Stimulated activated CD8-positive, alpha-beta memory T cell treated with anti-CD3 and anti-CD28 coated beads, Interleukin-7, amount 100 ng/mL, for 24 hours (primary cell): ENCODE data around the gene QRICH2.
"Not testable (repeated sequence)": the region's sequence is repeated elsewhere in the genome, so short reads cannot be mapped to it uniquely, and the experiment has no call there.

Source experiments
- DNase-seq: peaks from one replicate; pipeline ENCODE4 v3.0.0-alpha.2; 2020; ENCODE audit warnings: low read depth

QRICH2 gene

DNA sequence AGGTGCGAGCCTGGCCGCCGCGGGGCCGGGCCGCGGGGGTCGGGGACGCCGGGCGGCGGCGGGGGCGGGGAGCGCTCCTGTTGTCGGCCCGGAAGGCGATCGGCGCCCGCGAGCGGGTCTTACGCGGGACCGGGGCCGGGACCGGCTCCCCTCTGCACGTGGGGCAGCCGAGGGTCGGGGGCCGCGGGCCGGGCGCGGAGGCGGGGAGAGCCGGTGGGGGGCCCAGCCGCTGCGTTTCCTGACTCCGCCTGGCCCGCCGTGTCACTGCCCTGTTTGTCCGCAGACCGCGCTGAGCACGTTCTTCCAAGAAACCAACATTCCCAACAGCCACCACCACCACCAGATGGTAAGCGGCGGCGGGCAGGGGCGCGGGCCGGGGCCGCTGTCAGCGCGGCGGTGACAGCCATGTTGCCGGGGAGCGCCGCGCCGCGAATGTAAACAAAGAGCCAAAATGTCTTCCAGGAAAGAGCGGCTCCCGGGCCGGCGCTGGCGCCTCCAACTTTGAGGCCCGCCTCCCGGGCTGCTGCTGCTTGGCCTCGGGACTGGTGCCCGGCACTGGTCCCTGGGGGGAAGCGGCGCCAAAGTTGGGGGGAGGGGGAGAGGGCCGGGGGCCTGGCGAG lies 42.3 kb downstream of the QRICH2 start:
- no peak for DNase-seq

DNA sequence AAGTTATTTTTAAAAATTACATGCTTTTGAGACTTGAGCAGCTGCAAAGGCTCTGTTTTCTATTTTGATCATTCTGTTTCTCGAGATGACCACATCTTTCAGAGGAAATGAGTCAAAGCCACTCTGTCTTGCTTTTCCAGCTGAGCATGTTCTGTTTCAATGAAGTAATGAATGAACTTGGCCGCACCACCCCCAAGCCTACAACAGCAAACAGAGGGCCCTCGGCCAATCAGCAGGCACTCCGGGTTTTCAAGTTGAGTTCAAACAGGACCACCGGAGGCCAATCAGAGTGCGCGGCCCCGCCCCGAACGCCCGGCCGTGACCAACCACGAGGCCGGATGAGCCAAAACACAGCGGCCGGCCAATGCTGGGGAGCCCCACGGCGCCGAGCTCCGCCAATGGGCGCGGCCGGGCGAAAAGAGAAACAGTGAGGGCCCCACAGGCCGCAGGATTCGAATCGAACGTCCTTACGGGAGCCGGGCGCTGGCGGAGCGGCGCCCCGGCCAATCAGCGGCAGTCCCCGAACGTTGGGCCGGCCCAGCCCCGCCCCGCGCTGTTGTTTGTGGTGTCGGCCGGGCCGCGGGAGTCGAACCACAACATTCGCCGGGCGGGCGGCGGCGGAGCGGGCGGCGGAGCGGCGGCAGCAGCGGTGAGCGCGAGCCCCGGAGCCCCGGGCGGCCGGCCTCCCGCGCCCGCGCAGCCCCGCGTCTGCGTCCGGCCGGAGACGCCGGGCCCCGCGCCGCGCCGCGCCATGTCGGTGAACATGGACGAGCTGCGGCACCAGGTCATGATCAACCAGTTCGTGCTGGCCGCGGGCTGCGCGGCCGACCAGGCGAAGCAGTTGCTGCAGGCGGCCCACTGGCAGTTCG lies 43.1 kb downstream of the QRICH2 start, which contains the start of gene UBALD2:
TSS of gene UBALD2 (plus strand) at position 594 of the 869 bp plus-strand sequence. CDS start at position 752, 158 bp downstream.
- DNase-seq = peak; percentile 96

DNA sequence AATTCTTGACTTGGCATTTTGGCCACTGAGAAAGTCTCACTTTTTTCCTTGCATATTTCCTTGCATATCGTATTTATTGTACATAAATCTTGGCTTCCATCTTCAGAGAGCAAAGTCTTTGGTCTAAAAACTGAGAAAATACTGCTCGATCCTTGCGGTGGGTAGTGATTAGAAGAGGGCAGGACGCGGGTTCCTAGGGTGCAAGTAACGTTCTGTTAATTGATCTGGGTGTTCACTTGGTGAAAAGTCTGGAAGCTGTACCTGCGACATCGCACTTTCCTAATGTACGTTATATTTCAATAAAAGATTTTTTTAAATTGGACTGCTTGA lies 43.7 kb downstream of the QRICH2 start:
- DNase-seq = no peak

DNA sequence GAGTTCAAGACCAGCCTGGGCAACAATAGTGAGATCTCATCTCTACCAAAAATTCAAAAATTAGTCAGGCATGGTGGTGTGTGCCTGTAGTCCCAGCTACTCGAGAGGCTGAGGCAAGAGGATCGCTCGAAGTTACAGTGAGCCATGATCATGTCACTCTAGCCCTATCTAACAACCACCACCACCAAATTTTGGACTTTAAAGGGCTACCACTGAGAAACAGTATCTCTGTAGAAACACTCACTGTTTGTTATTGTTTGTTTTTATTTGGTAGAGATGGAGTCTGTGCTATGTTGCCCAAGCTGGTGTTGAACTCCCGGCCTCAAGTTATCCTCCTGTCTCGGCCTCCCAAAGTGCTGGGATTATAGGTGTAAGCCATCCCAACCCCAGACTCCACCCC lies 44.2 kb downstream of the QRICH2 start:
- no peak for DNase-seq

DNA sequence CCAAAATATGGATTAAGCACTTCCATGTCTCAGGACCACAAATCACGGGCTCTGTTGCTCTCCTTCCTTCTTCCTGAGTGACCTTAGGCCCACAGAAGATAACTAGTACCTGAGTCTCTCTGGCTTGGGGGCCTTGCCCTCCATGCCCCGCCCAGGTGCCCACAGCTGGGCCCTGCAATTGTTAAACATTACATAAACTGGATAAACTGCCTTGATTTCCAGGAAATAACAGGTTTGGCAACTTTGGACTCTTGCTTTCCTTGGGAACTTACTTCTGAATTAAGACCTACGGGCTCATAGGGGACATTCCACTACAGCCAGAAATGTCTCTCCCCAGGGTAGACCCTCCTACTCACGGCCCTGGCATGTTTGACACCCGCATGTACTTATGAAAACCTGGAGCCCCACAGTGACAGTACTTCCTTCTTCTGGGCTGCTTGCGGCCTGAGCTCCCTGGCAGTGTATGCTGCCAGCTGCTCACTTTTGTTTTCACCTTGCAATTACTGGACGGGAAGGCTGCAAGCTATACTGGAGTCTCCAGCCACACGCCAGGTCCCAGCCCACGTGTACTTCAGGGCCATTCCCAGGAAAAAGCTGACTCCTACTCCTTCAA lies 45.2 kb downstream of the QRICH2 start:
- DNase-seq = no peak

DNA sequence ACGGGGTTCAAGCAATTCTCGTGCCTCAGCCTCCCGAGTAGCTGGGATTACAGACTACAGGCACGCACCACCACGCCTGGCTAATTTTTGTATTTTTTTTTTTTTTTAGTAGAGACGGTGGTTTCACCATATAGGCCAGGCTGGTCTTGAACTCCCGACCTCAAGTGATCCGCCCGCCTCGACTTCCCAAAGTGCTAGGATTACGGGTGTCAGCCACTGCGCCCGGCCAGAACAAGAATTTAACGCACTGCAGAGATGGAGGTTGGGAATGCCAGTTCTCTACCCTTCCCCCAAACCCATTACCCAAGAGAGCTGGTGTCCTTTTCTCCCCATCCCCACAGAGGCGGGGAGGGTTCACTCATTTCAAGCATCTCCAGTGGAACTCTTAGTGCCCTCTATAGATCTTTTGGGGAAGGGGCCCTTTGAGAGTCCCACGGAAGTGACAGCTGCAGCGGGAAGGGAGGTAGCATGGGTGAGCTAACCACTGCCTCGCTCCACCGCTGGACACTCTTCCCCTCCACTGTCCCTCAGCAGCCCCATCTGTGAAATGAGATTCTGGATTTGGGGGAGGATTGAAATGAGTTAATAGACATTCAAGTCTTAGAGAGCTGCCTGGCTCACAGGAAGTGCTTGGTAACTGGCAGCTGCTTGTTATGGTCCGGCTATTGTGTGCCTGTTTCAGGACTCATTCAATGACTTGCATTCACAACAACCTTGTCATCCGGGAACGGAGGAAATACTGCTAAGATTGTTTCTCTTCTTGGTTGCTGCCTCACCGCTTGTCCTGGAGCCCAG lies 46.5 kb downstream of the QRICH2 start:
- no peak for DNase-seq

DNA sequence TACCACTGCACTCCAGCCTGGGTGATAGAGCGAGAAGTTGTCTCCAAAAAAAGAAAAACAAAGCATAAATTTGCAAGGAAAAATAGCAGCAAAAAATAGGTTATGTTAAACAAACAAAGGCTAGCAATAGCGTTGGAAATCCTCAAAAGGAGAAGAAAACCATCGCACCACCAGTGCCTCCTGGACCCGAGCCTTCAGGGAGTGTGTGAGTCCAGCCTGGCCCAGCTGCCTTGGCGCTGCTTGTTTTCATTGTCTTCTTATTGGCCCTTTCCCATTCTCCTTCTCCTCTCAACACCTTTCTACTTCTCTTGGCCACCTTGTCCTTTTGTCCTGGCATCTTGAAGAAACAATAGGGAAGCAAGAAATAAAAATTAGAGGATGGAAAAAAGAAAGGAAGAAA lies 47.4 kb downstream of the QRICH2 start:
- no peak for DNase-seq

DNA sequence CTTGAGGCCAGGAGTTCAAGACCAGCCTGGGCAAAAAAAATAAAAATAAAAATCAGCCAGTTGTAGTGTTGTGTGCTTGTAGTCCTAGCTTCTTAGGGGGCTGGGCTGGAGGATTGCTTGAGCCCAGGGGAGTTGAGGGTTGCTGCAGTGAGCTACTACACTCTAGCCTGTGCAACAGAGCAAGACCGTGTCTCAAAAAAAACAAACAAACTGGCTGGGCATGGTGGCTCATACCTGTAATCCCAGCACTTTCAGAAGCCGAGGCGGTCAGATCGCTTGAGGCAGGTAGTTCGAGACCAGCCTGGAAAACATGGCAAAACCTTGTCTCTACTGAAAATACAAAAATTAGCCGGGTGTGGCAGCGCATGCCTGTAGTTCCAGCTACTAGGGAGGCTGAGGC lies 47.9 kb downstream of the QRICH2 start:
- no peak for DNase-seq

DNA sequence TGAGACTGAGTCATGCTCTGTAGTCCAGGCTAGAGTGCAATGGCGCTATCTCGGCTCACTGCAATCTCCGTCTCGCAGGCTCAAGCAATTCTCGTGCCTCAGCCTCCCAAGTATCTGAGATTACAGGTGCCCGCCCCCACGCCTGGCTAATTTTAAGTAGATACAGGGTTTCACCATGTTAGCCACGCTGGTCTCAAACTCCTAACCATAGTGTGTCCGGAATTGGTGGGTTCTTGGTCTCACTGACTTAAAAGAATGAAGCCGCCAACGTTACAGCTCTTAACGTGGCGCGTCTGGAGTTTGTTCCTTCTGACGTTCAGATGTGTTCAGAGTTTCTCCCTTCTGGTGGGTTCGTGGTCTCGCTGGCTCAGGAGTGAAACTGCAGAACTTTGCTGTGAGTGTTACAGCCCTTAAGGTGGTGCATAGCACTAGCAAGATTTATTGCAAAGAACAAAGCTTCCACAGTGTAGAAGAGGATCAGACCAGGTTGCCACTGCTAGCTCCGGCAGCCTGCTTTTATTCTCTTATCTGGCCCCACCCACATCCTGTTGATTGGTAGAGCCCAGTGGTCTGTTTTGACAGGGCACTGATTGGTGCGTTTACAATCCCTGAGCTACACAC lies 51.5 kb downstream of the QRICH2 start:
- not testable (repeated sequence) for DNase-seq

DNA sequence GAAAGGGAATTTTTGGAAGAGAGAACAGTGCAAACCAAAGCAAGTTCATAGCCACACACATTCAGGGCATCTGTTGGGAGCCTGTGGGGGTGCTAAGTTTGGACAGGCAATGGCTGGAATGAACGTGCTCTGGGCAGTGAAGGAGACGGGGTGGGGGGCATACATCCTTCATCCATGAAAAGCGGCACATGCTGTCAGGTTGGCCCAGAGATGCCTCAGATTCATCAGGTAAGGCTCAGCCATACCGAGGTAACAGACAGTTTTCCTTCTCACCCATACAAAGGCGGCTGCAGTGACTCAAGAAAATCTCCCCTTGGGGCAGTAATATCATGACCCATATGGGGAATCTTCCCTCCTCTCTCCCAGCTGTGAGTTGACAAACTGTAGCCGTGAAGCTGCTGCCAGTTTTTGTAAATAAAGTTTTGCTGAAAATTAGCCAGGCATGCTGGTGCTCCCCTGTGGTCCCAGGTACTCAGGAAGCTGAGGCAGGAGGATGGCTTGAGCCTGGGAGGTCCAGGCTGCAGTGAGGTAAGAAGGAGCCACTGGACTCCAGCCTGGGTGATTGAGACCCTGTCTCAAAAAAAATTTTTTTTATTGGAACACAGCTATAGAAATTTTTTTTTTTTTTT lies 52.2 kb downstream of the QRICH2 start:
- DNase-seq = no peak

DNA sequence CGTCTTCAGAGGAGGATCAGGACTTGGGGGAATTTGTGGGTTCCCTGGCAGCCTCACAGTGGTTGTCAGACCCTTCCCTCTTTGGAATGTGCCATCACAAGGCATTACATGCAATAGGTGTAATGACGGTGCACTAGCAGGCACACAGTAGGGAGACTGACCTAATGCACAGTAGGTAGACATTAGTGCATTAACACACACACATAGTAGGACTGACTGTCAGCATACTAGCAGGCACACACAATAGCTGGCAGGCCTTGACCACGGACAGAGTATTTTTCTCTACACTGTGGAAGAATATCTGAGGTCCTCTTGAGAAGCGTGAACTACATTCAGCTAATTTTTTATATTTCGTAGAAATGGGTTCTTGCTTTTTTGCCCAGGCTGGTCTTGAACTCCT lies 53.8 kb downstream of the QRICH2 start:
- no peak for DNase-seq

DNA sequence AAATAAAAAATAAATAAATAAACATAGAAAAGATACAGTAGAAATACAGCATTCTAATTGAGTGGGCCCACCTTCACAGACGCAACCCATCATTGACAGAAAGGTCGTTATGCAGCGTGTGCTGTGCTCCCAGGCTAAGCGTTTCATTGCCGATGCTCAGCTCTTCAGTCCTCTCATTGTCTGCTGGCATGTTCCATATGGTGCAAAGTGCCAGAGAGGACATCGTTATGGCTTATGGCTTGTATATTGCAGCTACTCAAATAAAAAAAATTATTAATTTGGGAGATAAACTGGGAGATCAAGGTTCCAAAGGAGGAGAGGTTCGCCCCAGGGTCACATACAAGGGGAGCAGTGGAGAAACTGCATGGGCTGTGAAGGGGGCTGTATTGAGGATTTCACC lies 54.2 kb downstream of the QRICH2 start:
- no peak for DNase-seq

DNA sequence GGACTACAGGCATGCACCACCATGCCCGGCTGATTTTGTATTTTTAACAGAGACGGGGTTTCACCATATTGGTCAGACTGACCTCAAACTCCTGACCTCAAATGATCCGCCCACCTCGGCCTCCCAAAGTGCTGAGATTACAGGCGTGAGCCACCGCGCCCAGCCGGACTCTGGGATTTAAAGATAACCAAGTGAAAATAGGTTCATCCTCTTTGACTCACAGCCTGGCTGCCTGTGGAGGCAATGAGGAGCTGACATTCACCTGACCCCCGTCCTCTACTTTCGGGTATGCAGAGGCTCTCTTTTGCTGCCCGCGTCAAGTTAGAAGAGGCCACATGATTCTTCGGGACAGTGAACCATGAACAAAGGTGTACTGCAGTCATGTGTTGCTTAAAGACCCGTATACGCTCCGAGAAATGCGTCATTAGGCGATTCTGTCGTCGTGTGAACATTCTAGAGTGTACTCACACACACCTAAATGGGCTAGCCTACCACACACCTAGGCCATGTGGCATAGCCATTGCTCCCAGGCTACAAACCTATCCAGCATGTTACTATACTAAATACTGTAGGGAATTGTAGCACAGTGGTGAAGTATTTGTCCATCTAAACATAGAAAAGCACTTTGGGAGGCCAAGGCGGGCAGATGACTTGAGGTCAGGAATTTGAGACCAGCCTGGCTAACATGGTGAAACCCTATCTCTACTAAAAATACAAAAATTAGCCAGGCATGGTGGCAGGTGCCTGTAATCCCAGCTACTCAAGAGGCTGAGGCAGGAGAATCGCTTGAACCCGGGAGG lies 54.9 kb downstream of the QRICH2 start:
- DNase-seq = not testable (repeated sequence)

DNA sequence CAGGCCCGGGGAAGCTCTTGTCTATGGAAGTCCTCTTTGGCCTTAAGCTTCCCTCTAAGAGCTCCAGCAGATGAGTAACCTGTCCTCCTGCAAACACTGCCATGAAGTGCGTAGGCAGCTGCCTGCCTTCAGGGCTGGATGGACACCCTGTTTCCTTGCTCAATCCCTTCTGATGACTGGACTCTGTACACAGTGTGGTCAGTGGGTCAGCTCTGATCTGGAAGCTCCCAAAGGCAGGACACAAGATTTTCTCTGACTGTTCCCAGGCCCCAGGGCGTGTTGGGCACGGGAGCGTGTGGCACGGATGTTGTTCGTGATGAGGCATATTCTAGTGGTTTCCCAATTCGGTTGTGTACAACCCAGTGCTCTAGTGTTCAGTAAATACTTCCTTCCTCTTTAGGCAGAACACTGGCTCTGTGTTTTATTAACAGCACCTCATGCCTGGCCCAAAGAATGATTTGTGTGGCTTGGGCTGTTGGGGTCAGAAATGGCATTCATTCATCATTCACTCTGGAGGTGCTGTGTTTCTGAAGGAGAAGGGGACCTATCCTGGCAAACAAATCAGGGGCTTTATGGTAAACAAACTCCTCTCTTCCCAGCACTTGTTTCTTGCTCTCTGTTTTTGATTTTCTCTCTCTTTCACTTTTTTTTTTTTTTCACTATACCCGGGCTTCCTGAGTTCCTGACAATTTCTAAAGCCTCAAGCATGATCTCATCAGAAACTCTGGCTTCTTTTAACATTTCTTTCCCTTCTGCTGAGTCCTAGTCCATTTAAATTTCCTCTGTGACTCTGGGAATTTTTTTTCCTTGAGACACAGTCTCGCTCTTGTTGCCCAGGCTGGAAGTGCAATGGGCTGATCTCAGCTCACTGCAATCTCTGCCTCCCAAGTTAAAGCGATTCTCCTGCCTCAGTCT lies 55.8 kb downstream of the QRICH2 start:
- DNase-seq = no peak

DNA sequence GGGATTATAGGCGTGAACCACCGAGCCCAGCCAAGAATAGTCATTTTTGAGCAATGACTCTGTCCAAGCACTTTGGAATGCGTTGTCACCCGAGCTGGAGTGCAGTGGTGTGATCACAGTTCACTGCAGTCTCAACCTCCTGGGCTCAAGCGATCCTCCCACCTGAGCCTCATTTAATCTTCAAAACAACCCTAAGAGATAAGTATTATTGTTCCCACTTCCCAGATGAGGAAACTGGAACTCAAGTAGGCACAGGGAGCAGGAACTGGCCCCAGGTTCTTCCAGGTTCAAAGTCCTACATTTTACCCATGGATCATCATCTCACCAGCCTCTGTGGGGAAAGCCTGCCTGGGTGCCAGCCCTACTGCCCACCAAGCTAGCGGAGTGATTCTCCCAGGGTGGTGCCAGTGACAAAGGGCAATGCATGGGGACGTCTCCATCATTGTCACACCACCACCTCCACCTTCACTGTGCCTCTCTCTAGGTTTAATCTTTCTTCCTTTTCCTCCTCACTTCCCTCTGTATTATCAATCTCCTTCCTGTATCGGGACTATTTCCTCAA lies 56.5 kb downstream of the QRICH2 start:
- DNase-seq = no peak

DNA sequence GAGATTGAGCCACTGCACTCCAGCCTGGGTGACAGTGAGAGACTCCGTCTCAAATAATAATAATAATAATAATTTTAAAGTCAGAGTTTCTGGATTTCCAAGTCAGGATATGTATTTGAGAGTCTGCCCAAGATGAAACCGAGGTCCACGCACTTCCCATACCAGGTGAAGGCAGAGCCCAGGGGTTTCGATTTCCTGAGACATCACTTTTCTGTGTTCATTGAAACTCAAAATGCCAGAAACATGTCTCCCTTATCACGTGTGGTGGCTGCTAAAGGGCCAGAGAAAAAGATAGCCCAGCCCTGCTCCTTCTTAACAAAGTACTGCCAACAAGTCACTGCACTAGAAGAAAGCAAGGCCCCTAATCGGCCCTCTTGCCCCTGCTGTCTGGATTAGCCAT lies 57.9 kb downstream of the QRICH2 start:
- no peak for DNase-seq

DNA sequence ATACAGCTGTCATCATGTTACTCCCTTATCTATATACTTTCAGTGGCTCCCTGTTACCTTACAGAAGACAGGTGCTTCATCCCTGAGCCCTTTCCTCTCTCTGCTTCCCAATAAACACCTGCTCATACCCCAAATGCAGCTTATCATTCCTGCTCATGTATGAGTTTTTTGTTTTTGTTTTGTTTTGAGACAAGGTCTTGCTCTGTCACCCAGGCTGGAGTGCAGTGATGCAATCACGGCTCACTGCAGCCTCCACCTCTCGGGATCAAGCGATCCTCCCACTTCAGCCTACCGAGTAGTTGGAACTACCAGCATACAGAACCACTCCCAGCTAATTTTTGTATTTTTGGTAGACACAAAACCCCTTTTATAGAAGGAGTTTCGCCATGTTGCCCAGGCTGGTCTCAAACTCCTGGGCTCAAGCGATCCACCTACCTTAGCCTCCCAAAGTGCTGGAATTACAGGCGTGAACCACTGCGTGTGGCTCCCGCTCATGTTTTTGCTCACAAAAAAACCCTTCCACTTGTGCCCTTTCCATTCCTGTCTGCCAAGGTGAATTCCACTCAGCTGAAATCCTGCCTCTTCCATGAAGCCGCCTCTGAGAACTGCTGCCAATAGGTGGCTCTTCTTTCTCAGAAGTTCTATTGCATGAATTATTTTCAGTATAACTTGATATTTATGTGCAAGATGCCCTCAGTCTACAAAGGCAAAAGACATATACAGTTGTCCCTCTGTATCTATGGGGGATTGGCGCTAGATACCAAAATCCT lies 59.9 kb downstream of the QRICH2 start:
- no peak for DNase-seq

DNA sequence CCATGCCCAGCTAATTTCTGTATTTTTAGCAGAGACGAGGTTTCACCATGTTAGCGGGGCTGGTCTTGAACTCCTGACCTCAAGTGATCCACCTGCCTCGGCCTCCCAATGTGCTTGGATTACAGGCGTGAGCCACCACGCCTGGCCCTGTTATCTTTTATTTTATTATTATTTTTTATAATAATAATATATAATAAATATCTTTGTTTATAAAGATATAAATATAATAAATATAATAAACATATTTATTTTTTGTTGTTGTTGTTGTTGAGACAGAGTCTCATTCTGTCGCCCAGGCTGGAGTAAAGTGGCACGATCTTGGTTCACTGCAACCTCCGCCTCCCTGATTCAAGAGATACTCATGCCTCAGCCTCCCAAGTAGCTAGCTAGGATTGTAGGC lies 60.8 kb downstream of the QRICH2 start:
- no peak for DNase-seq
